Brain pericyte (primary cell): Measurements from ENCODE around the gene REEP3.

Source experiments
- DNase-seq: peaks from one replicate; pipeline ENCODE4 v3.0.0-alpha.2; 2012; ENCODE audit warnings: low read depth, low spot score

The REEP3 gene

GRCh38 chr10:63587191-63587590 lies 66.0 kb downstream of the REEP3 start:
- no peak for DNase-seq

- DNase-seq = no peak
Observed at GRCh38 chr10:63588436-63589167, 67.4 kb downstream of the REEP3 start.

GRCh38 chr10:63591600-63592379 lies 70.6 kb downstream of the REEP3 start:
- DNase-seq = no peak

- DNase-seq = no peak
Observed at GRCh38 chr10:63593576-63593975, 72.4 kb downstream of the REEP3 start.

GRCh38 chr10:63595072-63595471 lies 73.9 kb downstream of the REEP3 start:
- DNase-seq = no peak

GRCh38 chr10:63596924-63597323 lies 75.7 kb downstream of the REEP3 start:
- DNase-seq = no peak

- no peak for DNase-seq
Observed at GRCh38 chr10:63600540-63600939, 79.3 kb downstream of the REEP3 start.

GRCh38 chr10:63603709-63604445 lies 82.7 kb downstream of the REEP3 start:
- DNase-seq = peak; percentile 74

- no peak for DNase-seq
Observed at GRCh38 chr10:63605197-63605967, 84.2 kb downstream of the REEP3 start.

GRCh38 chr10:63608511-63608910 lies 87.3 kb downstream of the REEP3 start:
- no peak for DNase-seq

GRCh38 chr10:63611078-63611477 lies 89.9 kb downstream of the REEP3 start:
- DNase-seq = no peak

GRCh38 chr10:63614371-63614891 lies 93.2 kb downstream of the REEP3 start:
- no peak for DNase-seq

GRCh38 chr10:63618552-63618951 lies 97.4 kb downstream of the REEP3 start:
- DNase-seq = no peak

- no peak for DNase-seq
Observed at GRCh38 chr10:63619426-63619825, 98.2 kb downstream of the REEP3 start.

GRCh38 chr10:63622097-63622496 lies 100.9 kb downstream of the REEP3 start:
- no peak for DNase-seq

- no peak for DNase-seq
Observed at GRCh38 chr10:63624701-63625100, 103.5 kb downstream of the REEP3 start.

GRCh38 chr10:63627396-63627795 lies 106.2 kb downstream of the REEP3 start:
- DNase-seq = no peak

GRCh38 chr10:63627881-63628296 lies 106.7 kb downstream of the REEP3 start:
- DNase-seq = no peak

- DNase-seq = no peak
Observed at GRCh38 chr10:63628526-63629362, 107.5 kb downstream of the REEP3 start.

GRCh38 chr10:63629363-63630084 lies 108.3 kb downstream of the REEP3 start:
- peak; percentile 96 for DNase-seq
